H1 (cell line): ENCODE results near the gene ARHGEF1.

Experiments used
- EP300 ChIP-seq, 2 experiments: IDR thresholded peaks; 1 replicate in 1 of 2; 2 replicates in 1 of 2; pipeline ENCODE4 v1.6.1; 2011 to 2012; ENCODE audit warnings: low read depth in 2 of 2, low read length in 2 of 2, mild to moderate bottlenecking in 2 of 2, borderline replicate concordance in 1 of 2, inconsistent platforms in 1 of 2, moderate library complexity in 1 of 2
- NRF1 ChIP-seq: IDR thresholded peaks from 2 replicates; pipeline ENCODE4 v1.6.1; 2011; ENCODE audit warnings: mild to moderate bottlenecking, low read depth, low read length, improper control_type of control experiment
- SAP30 ChIP-seq: fragments of 300-600 bp; sonication (generic); IDR thresholded peaks from 2 replicates; pipeline ENCODE4 v1.7.1; 2012; ENCODE audit warnings: low read length, moderate library complexity, mild to moderate bottlenecking, inconsistent platforms; ENCODE audit not compliant: insufficient read depth, insufficient replicate concordance
- TCF12 ChIP-seq: IDR thresholded peaks from 2 replicates; pipeline ENCODE4 v1.6.1; 2011; ENCODE audit warnings: low read depth, mild to moderate bottlenecking, low read length
- TF ChIP-seq, protein P1 (sequence below), 3 experiments: IDR thresholded peaks; 1 replicate in 2 of 3; 2 replicates in 1 of 3; pipeline versions ENCODE4 v1.5.1 to v1.6.1; 2011; ENCODE audit warnings: low read length in 3 of 3, mild to moderate bottlenecking in 3 of 3, inconsistent platforms in 2 of 3, low read depth in 1 of 3, moderate library complexity in 1 of 3; ENCODE audit not compliant: insufficient read depth in 1 of 3; ENCODE audit errors: control extremely low read depth in 1 of 3

- TF ChIP-seq NRF1 (no peak), TCF12 (no peak), EP300 (IDR thresholded peaks at IDR 0.05; ENCODE audit: borderline replicate concordance in 1 of 2, low read depth in 2 of 2, low read length in 2 of 2) (no peak), SAP30 (no peak)
- TF ChIP-seq, protein P1, sequence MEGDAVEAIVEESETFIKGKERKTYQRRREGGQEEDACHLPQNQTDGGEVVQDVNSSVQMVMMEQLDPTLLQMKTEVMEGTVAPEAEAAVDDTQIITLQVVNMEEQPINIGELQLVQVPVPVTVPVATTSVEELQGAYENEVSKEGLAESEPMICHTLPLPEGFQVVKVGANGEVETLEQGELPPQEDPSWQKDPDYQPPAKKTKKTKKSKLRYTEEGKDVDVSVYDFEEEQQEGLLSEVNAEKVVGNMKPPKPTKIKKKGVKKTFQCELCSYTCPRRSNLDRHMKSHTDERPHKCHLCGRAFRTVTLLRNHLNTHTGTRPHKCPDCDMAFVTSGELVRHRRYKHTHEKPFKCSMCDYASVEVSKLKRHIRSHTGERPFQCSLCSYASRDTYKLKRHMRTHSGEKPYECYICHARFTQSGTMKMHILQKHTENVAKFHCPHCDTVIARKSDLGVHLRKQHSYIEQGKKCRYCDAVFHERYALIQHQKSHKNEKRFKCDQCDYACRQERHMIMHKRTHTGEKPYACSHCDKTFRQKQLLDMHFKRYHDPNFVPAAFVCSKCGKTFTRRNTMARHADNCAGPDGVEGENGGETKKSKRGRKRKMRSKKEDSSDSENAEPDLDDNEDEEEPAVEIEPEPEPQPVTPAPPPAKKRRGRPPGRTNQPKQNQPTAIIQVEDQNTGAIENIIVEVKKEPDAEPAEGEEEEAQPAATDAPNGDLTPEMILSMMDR (IDR thresholded peaks at IDR 0.05; ENCODE audit: control extremely low read depth in 1 of 3, insufficient read depth in 1 of 3, low read depth in 1 of 3, low read length in 3 of 3) = no peak
Observed at GRCh38 chr19:41915021-41915775, 32.2 kb downstream of the ARHGEF1 start.
